H1 (cell line): ENCODE measurements around the gene PGD. TPM values are rescaled to one million over a fixed set of nuclear protein-coding genes. Genes with fewer than 3 reads are reported as not detected.

ENCODE experiments used
- CHD1 ChIP-seq: IDR thresholded peaks from 2 replicates; pipeline ENCODE4 v1.6.1; 2012; ENCODE audit warnings: low read depth, low read length, improper control_type of control experiment
- CHD7 ChIP-seq: fragments of 300-600 bp; sonication (generic); IDR thresholded peaks from 2 replicates; pipeline ENCODE4 v1.7.1; 2012; ENCODE audit warnings: low read length, moderate library complexity, mild to moderate bottlenecking, inconsistent platforms; ENCODE audit not compliant: insufficient replicate concordance
- HDAC6 ChIP-seq: IDR thresholded peaks from one replicate; pipeline ENCODE4 v1.7.1; 2012; ENCODE audit warnings: low read depth, mild to moderate bottlenecking, inconsistent platforms, low read length, moderate library complexity
- KDM4A ChIP-seq: IDR thresholded peaks from one replicate; pipeline ENCODE4 v1.7.1; 2012; ENCODE audit warnings: low read depth, mild to moderate bottlenecking, moderate library complexity, low read length, inconsistent platforms; ENCODE audit not compliant: severe bottlenecking
- NANOG ChIP-seq: IDR thresholded peaks from 2 replicates; pipeline ENCODE4 v1.6.1; 2011; ENCODE audit warnings: low read length, low read depth, mild to moderate bottlenecking, inconsistent platforms; ENCODE audit not compliant: insufficient read depth, poor library complexity, severe bottlenecking
- RFX5 ChIP-seq: IDR thresholded peaks from 2 replicates; pipeline ENCODE4 v1.6.1; 2011; ENCODE audit warnings: low read depth, low read length, improper control_type of control experiment, borderline replicate concordance
- TBP ChIP-seq: IDR thresholded peaks from 2 replicates; pipeline ENCODE4 v1.6.1; 2011; ENCODE audit warnings: low read depth, low read length, improper control_type of control experiment
- TCF12 ChIP-seq: IDR thresholded peaks from 2 replicates; pipeline ENCODE4 v1.6.1; 2011; ENCODE audit warnings: low read depth, mild to moderate bottlenecking, low read length
- polyA plus RNA-seq, 7 experiments: library from polyadenylated mRNA; depleted of rRNA in 3 of 7; stranded (reverse) in 5 of 7; unstranded in 2 of 7; fragments of >200 nt in 5 of 7; fragments of 200-250 nt in 2 of 7; gene quantifications; 1 replicate in 5 of 7; 2 replicates in 1 of 7; 4 replicates in 1 of 7; pipeline versions ENCODE4 v1.2.1 to v1.2.3, GENCODE V29; 2011 to 2013; ENCODE audit warnings: missing spikeins in 2 of 7, mixed read lengths in 2 of 7
- total RNA-seq: library from RNA; stranded (reverse); fragmentation: NEBNext Ultra II Directional; extraction: Animal tissue kit (Norgen Biotek cat#: 25700); gene quantifications from 2 replicates; pipeline ENCODE4 v1.2.1, GENCODE V29; 2021
- TF ChIP-seq, protein P1 (sequence below): IDR thresholded peaks from 2 replicates; pipeline ENCODE4 v1.6.1; 2012; ENCODE audit warnings: inconsistent platforms

The PGD gene
- total and polyA plus RNA-seq, 2 of the 8 experiments (the other 6 are each of a cell fraction or from before 2014, with no cell fraction given): 191 to 331 TPM

- TF ChIP-seq, protein P1, sequence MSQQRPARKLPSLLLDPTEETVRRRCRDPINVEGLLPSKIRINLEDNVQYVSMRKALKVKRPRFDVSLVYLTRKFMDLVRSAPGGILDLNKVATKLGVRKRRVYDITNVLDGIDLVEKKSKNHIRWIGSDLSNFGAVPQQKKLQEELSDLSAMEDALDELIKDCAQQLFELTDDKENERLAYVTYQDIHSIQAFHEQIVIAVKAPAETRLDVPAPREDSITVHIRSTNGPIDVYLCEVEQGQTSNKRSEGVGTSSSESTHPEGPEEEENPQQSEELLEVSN: peak; percentile 79; the same call in 1 of the 2 replicates
- TF ChIP-seq NANOG (peak; percentile 20), TCF12 (no peak), CHD7 (no peak), KDM4A (peak; percentile 95), CHD1 (no peak), TBP (peak; percentile 91), HDAC6 (no peak), RFX5 (no peak)
Observed at GRCh38 chr1:10398734-10399443, at the start of gene PGD (continued).
